ENCODE measurements around the gene PGBD5.

- TF ChIP-seq, protein P1, sequence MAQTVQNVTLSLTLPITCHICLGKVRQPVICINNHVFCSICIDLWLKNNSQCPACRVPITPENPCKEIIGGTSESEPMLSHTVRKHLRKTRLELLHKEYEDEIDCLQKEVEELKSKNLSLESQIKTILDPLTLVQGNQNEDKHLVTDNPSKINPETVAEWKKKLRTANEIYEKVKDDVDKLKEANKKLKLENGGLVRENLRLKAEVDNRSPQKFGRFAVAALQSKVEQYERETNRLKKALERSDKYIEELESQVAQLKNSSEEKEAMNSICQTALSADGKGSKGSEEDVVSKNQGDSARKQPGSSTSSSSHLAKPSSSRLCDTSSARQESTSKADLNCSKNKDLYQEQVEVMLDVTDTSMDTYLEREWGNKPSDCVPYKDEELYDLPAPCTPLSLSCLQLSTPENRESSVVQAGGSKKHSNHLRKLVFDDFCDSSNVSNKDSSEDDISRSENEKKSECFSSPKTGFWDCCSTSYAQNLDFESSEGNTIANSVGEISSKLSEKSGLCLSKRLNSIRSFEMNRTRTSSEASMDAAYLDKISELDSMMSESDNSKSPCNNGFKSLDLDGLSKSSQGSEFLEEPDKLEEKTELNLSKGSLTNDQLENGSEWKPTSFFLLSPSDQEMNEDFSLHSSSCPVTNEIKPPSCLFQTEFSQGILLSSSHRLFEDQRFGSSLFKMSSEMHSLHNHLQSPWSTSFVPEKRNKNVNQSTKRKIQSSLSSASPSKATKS (CRISPR knock-in tag; IDR thresholded peaks at IDR 0.05), result no peak
- TF ChIP-seq ZBTB1 (CRISPR knock-in tag; IDR thresholded peaks at IDR 0.05; ENCODE audit: borderline replicate concordance) (no peak), CTCF (CRISPR knock-in tag; IDR thresholded peaks at IDR 0.05) (no peak), POLR2A (IDR thresholded peaks at IDR 0.05; ENCODE audit: insufficient read depth in 1 of 2, low read depth in 2 of 2, low read length in 2 of 2) (no peak)
These were observed 40.2 kb downstream of the PGBD5 start for GRCh38 chr1:230385930-230386329.
